Karpas-422 (cell line): ENCODE measurements around the gene TARM1. TPM values are rescaled to one million over a fixed set of nuclear protein-coding genes. Genes with fewer than 3 reads are reported as not detected.

Experiments used
- DNase-seq: peaks from one replicate; pipeline ENCODE4 v3.0.0-alpha.2; 2015
- H2AFZ ChIP-seq: fragments of 200-600 bp; sonication (generic); 2 replicates; pipeline ENCODE4 v1.6.1; 2014; ENCODE audit warnings: antibody characterized with exemption, low read length, mixed read lengths
- H3K27ac ChIP-seq: fragments of 200-600 bp; sonication (generic); 2 replicates; pipeline ENCODE4 v1.5.1; 2014; ENCODE audit warnings: mild to moderate bottlenecking, low read length, moderate library complexity
- H3K27me3 ChIP-seq: fragments of 200-600 bp; sonication (generic); 2 replicates; pipeline ENCODE4 v1.6.1; 2014; ENCODE audit warnings: low read length, mixed read lengths
- H3K36me3 ChIP-seq: fragments of 200-600 bp; sonication (generic); 2 replicates; pipeline ENCODE4 v1.6.1; 2014; ENCODE audit warnings: low read length, mixed read lengths; ENCODE audit not compliant: insufficient read depth
- H3K4me1 ChIP-seq: fragments of 200-600 bp; sonication (generic); 2 replicates; pipeline ENCODE4 v1.6.1; 2014; ENCODE audit warnings: mild to moderate bottlenecking, low read length, mixed read lengths
- H3K4me2 ChIP-seq: fragments of 200-600 bp; sonication (generic); 2 replicates; pipeline ENCODE4 v1.6.1; 2014; ENCODE audit warnings: low read length, low read depth, mild to moderate bottlenecking; ENCODE audit not compliant: poor library complexity, severe bottlenecking
- H3K4me3 ChIP-seq: fragments of 200-600 bp; sonication (generic); 2 replicates; pipeline ENCODE4 v1.5.1; 2014; ENCODE audit warnings: mild to moderate bottlenecking, antibody characterized with exemption, low read length, mixed read lengths
- H3K79me2 ChIP-seq: fragments of 200-600 bp; sonication (generic); 2 replicates; pipeline ENCODE4 v1.6.1; 2014; ENCODE audit warnings: mild to moderate bottlenecking, low read length, mixed read lengths
- H3K9ac ChIP-seq: fragments of 200-600 bp; sonication (generic); 2 replicates; pipeline ENCODE4 v1.6.0; 2014; ENCODE audit warnings: low read length
- H3K9me2 ChIP-seq: fragments of 200-600 bp; sonication (generic), shearing (Covaris generic); replicated peaks from 2 replicates; pipeline ENCODE4 v1.6.0; 2014; ENCODE audit warnings: mild to moderate bottlenecking, low read length, moderate library complexity; ENCODE audit not compliant: insufficient read depth
- H3K9me3 ChIP-seq: fragments of 300-700, 200-600 bp; sonication (generic); 2 replicates; pipeline ENCODE4 v1.6.1; 2014; ENCODE audit warnings: low read length, mixed read lengths
- H4K20me1 ChIP-seq: fragments of 200-600 bp; sonication (generic); 2 replicates; pipeline ENCODE4 v1.6.1; 2014; ENCODE audit warnings: mild to moderate bottlenecking, antibody characterized with exemption, low read length, low read depth; ENCODE audit not compliant: insufficient read depth
- total RNA-seq: library from RNA; depleted of rRNA; stranded (reverse); fragments of >200 nt; shearing (Covaris generic); gene quantifications from 2 replicates; pipeline ENCODE4 v1.2.3, GENCODE V29; 2014; ENCODE audit warnings: low replicate concordance; rRNA removed

The TARM1 gene
- not detected in 2 replicates for total RNA-seq

DNA sequence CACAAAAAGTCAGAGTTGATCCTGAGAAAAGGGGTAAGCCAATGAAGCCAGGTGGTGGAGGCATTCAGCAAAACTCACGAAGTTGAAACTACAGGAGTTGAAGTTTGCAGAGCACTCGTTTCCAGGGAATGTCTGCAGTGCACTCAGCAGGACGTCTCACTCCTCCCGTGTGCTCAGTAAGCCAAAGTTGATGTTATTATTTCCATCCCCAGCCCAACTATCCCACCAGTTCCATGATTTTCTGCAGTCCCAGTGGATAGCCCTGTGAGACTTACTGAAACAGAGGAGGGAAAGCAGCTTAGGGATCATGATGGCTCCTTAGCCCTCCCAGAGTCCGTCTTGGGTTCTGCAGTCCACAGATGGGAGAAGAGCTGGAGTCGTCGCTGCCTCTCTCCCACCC is at the start of gene TARM1:
TARM1 (minus strand) TSS at position 334 of the 400 bp plus-strand sequence; CDS start at position 309, 25 bp downstream.
- Histone ChIP-seq H3K9ac (no peak within 1 kb of the TSS), H3K27me3 (no peaks in the 10 kb centered on the region), H3K9me3 (peaks cover 7% of the 10 kb centered on the region; the same call in 1 of the 2 replicates), H3K4me2 (no peak within 1 kb of the TSS), H2AFZ (no peak within 1 kb of the TSS), H3K9me2 (no peaks in the 10 kb centered on the region), H3K4me3 (no peak within 1 kb of the TSS), H3K36me3 (no peaks in the 10 kb centered on the region), H3K4me1 (no peaks in the 10 kb centered on the region), H4K20me1 (no peaks in the 10 kb centered on the region), H3K27ac (no peak within 1 kb of the TSS), H3K79me2 (no peaks in the 10 kb centered on the region)
- no peak for DNase-seq

DNA sequence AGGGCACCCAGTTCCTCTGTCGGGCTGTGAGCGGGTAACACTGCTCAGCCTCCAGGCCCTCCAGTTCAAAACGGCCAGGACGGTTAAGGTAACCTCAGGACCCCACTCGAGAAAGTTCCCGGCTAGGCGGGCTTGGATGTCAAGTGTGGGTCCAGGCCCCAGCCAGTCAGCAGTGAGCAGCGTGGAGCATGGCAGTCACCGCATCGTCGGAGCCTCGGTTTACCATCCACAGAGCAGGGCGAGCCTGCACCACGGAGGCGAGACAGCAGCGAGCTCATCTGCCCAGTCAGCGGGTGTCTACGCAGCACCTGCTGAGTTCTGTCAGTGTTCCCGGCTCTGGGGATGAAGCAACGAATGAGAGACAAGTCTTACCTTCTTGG is 48.4 kb upstream of the TARM1 start:
- no peaks in the 10 kb centered on the region for H3K4me1 ChIP-seq
- H3K79me2 ChIP-seq = no peaks in the 10 kb centered on the region
- H3K4me2 ChIP-seq = no peak overlapping the region
- no peaks in the 10 kb centered on the region for H3K9me3 ChIP-seq
- no peak for DNase-seq
- H2AFZ ChIP-seq = no peak overlapping the region
- H3K9me2 ChIP-seq = no peaks in the 10 kb centered on the region
- H4K20me1 ChIP-seq = no peaks in the 10 kb centered on the region
- H3K4me3 ChIP-seq = no peak overlapping the region
- no peak overlapping the region for H3K27ac ChIP-seq
- H3K9ac ChIP-seq = no peak overlapping the region
- no peaks in the 10 kb centered on the region for H3K27me3 ChIP-seq
- peaks cover 24% of the 10 kb centered on the region for H3K36me3 ChIP-seq

DNA sequence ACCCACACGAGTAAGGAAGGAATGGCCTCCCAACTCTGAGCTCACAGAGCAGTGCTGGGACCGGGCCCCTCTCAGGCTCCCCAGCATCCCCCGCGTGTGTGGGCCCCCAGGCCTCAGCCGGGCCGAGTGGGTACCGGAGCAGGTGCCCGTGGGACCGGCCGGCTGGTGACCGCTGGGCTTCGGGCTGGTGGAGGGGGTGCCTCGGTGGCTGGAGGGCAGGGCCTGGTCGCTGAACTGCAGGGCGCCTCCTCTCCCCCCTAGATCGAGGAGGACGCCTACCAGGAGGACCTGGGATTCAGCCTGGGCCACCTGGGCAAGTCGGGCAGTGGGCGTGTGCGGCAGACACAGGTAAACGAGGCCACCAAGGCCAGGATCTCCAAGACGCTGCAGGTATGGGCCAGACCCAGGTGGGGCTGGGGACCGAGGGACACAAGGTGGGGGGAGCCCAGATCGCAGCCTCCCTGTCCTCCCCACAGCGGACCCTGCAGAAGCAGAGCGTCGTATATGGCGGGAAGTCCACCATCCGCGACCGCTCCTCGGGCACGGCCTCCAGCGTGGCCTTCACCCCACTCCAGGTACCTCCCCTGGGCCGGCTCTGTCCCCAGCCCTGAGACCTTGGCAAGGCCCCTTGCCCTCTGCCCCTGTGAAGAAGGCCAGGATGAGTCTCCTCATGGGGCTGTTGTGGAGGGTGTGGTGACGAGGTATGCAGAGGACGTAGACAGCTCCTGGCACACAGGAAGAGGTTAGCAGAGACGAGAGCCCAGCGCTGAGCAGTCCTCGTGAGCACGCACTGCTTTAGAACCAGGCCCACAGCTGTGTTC is 47.8 kb upstream of the TARM1 start:
- Histone ChIP-seq H3K4me3 (no peak overlapping the region), H3K9ac (no peak overlapping the region), H3K9me3 (no peaks in the 10 kb centered on the region), H3K27me3 (no peaks in the 10 kb centered on the region), H3K9me2 (no peaks in the 10 kb centered on the region), H3K79me2 (no peaks in the 10 kb centered on the region), H3K36me3 (peaks cover 26% of the 10 kb centered on the region), H3K4me2 (no peak overlapping the region), H3K4me1 (no peaks in the 10 kb centered on the region), H3K27ac (no peak overlapping the region), H4K20me1 (no peaks in the 10 kb centered on the region), H2AFZ (no peak overlapping the region)
- DNase-seq = no peak

GRCh38 chr19:54128441-54128725 is 47.2 kb upstream of the TARM1 start:
- peaks cover 26% of the 10 kb centered on the region for H3K36me3 ChIP-seq
- no peak overlapping the region for H3K4me2 ChIP-seq
- H3K4me1 ChIP-seq = no peaks in the 10 kb centered on the region
- H3K9me3 ChIP-seq = no peaks in the 10 kb centered on the region
- no peaks in the 10 kb centered on the region for H4K20me1 ChIP-seq
- DNase-seq = no peak
- H3K9me2 ChIP-seq = no peaks in the 10 kb centered on the region
- no peak overlapping the region for H3K27ac ChIP-seq
- H2AFZ ChIP-seq = no peak overlapping the region
- no peaks in the 10 kb centered on the region for H3K79me2 ChIP-seq
- no peaks in the 10 kb centered on the region for H3K27me3 ChIP-seq
- H3K4me3 ChIP-seq = no peak overlapping the region
- no peak overlapping the region for H3K9ac ChIP-seq

- Histone ChIP-seq H3K27ac (no peak overlapping the region), H3K4me1 (no peaks in the 10 kb centered on the region), H3K9me3 (no peaks in the 10 kb centered on the region), H3K27me3 (no peaks in the 10 kb centered on the region), H3K79me2 (no peaks in the 10 kb centered on the region), H3K9me2 (no peaks in the 10 kb centered on the region), H3K9ac (no peak overlapping the region), H3K36me3 (peaks cover 26% of the 10 kb centered on the region), H2AFZ (no peak overlapping the region), H4K20me1 (no peaks in the 10 kb centered on the region), H3K4me3 (no peak overlapping the region), H3K4me2 (no peak overlapping the region)
- DNase-seq = no peak
These were observed 46.7 kb upstream of the TARM1 start for GRCh38 chr19:54127688-54128440.

GRCh38 chr19:54125713-54126112 is 44.5 kb upstream of the TARM1 start:
- no peaks in the 10 kb centered on the region for H3K9me2 ChIP-seq
- no peak for DNase-seq
- no peaks in the 10 kb centered on the region for H3K9me3 ChIP-seq
- H3K4me3 ChIP-seq = no peak overlapping the region
- H3K79me2 ChIP-seq = no peaks in the 10 kb centered on the region
- H4K20me1 ChIP-seq = no peaks in the 10 kb centered on the region
- no peaks in the 10 kb centered on the region for H3K27me3 ChIP-seq
- H3K27ac ChIP-seq = no peak overlapping the region
- H3K36me3 ChIP-seq = peaks cover 21% of the 10 kb centered on the region
- H2AFZ ChIP-seq = no peak overlapping the region
- H3K4me1 ChIP-seq = no peaks in the 10 kb centered on the region
- no peak overlapping the region for H3K4me2 ChIP-seq
- no peak overlapping the region for H3K9ac ChIP-seq

DNA sequence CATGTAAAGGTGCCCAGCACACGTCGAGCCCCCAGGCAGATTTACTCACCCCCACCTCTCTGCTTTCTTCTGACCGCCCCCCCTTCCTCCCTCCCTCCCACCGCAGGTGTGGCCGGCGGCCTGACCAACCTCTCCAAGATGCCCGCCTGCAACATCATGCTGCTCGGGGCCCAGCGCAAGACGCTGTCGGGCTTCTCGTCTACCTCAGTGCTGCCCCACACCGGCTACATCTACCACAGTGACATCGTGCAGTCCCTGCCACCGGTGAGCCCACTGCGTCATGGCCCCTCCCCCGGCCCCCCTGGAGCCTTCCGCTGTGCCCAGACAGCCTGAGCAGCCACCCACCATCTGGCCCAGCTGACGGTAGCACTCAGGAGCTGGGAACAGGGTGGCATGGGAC is 43.2 kb upstream of the TARM1 start:
- Histone ChIP-seq H3K4me3 (no peak overlapping the region), H3K4me2 (no peak overlapping the region), H3K36me3 (peaks cover 23% of the 10 kb centered on the region), H3K9me3 (no peaks in the 10 kb centered on the region), H2AFZ (no peak overlapping the region), H3K9me2 (no peaks in the 10 kb centered on the region), H3K27me3 (no peaks in the 10 kb centered on the region), H3K79me2 (no peaks in the 10 kb centered on the region), H3K27ac (no peak overlapping the region), H4K20me1 (no peaks in the 10 kb centered on the region), H3K4me1 (no peaks in the 10 kb centered on the region), H3K9ac (no peak overlapping the region)
- no peak for DNase-seq

DNA sequence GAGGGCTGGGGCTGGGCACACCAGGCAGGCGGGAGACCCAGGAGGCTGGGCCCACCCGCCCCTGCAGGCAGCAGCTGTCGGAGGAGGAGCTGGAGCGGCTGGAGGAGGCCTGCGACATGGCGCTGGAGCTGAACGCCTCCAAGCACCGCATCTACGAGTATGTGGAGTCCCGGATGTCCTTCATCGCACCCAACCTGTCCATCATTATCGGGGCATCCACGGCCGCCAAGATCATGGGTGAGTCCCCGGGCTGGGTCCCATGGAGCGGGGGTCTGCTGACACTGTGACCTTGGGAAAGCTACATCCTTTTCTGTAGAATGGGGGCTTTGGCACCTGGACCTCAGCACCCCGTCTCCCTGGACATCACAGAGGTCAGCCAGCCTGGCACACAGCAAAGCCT is 42.5 kb upstream of the TARM1 start:
- no peak for DNase-seq
- no peaks in the 10 kb centered on the region for H3K4me1 ChIP-seq

More for the DNA sequence above, 42.5 kb upstream of the TARM1 start:
- Histone ChIP-seq H3K27me3 (no peaks in the 10 kb centered on the region), H3K4me3 (no peak overlapping the region), H3K9me2 (no peaks in the 10 kb centered on the region), H3K9ac (no peak overlapping the region), H3K27ac (no peak overlapping the region), H4K20me1 (no peaks in the 10 kb centered on the region), H3K79me2 (no peaks in the 10 kb centered on the region), H3K9me3 (no peaks in the 10 kb centered on the region), H3K36me3 (peaks cover 22% of the 10 kb centered on the region), H2AFZ (no peak overlapping the region), H3K4me2 (no peak overlapping the region)
